GM18526 (cell line): ENCODE measurements around the gene KRTAP10-8.
"Not testable (repeated sequence)": the region's sequence is repeated elsewhere in the genome, so short reads cannot be mapped to it uniquely, and the experiment has no call there.

Source experiments
- POLR2A ChIP-seq: IDR thresholded peaks from 3 replicates; pipeline ENCODE4 v1.6.1; 2011; ENCODE audit not compliant: insufficient read length; ENCODE audit errors: extremely low read depth

The KRTAP10-8 gene

GRCh38 chr21:44625756-44626155 is 13.9 kb downstream of the KRTAP10-8 start:
- no peak for TF ChIP-seq POLR2A

GRCh38 chr21:44626262-44626661 is 14.4 kb downstream of the KRTAP10-8 start:
- no peak for TF ChIP-seq POLR2A

GRCh38 chr21:44626673-44627143 is 14.8 kb downstream of the KRTAP10-8 start, which contains the start of gene KRTAP10-9:
Gene KRTAP10-9, plus strand, starts transcription at chr21:44627093. Its CDS starts 79 bp downstream, at chr21:44627172.
- TF ChIP-seq POLR2A, result no peak

- TF ChIP-seq POLR2A, result no peak
Measured at GRCh38 chr21:44628707-44629391, 17.0 kb downstream of the KRTAP10-8 start.

DNA sequence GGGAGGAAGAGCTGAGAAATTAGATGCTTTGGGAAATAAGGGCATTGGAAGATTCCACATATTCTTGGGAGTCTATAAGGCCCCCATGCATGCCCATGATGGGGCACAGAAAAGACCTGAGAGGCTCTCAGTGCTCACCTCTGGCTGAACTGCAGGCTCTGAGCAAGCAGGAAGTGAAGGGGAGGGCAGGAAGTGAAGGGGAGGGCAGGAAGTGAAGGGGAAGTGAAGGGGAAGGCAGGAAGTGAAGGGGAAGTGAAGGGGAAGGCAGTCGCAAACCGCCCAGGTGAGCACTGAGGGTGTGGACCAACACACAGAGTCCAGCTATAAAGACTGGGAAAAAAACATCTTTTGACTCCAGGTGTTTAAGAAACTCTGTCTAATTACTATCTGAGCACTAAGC is 18.6 kb downstream of the KRTAP10-8 start:
- TF ChIP-seq POLR2A, result no peak

GRCh38 chr21:44632067-44632466 is 20.2 kb downstream of the KRTAP10-8 start:
- no peak for TF ChIP-seq POLR2A

- TF ChIP-seq POLR2A, result no peak
Measured at GRCh38 chr21:44636209-44637017, 24.5 kb downstream of the KRTAP10-8 start.

DNA sequence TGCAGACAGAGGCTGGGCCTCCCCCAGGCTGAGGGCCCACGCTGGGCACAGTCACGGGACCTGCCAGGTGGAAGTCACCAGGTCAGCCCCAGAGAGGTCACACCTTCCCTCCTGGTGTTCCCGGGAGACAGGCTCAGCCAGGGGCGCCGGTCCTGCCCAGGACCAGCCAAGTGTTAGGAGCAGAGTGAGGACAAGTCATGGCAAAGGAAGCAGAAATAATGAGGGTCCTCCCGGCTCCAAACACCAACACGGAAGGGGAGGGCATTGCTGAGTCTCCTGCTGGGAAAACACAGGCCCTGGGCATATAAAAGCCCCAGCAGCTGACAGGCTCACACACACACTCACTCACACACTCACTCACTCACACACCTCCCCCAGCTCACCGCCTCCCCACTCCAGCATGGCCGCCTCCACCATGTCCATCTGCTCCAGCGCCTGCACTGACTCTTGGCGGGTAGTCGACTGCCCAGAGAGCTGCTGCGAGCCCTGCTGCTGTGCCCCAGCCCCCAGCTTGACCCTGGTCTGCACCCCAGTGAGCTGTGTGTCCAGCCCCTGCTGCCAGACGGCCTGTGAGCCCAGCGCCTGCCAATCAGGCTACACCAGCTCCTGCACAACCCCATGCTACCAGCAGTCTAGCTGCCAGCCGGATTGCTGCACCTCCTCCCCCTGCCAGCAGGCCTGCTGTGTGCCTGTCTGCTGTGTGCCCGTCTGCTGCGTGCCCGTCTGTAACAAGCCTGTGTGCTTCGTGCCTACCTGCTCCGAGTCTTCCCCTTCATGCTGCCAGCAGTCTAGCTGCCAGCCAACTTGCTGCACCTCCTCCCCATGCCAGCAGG is 25.4 kb downstream of the KRTAP10-8 start, which contains the start of gene KRTAP10-10:
TSS of gene KRTAP10-10 (plus strand) at position 339 of the 833 bp plus-strand sequence. CDS start at position 401, 62 bp downstream.
- no peak for TF ChIP-seq POLR2A

- TF ChIP-seq POLR2A, result no peak
Measured at GRCh38 chr21:44639331-44639655, 27.4 kb downstream of the KRTAP10-8 start.

DNA sequence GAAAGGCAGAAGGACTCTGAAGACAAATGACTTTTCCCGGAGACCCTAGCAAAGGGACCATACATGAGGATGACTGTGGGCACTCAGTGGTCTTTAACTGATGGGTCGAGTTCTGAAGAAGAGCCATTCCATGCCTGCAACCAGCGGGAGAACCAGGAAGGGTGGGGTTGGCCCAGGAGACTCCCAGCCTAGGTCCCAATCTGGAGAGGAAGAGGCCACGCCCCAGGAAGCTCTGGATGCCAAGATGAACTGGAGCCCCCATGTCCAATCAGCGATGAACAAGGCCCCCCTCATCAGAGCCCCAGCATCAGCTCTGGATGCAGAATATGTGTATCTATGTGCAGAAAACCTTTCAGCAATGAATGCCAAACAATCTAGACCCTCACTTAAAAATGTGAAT is 28.9 kb downstream of the KRTAP10-8 start:
- TF ChIP-seq POLR2A, result no peak

GRCh38 chr21:44643741-44644310 is 31.9 kb downstream of the KRTAP10-8 start:
- TF ChIP-seq POLR2A, result no peak

- TF ChIP-seq POLR2A, result no peak
Measured at GRCh38 chr21:44644878-44645277, 33.0 kb downstream of the KRTAP10-8 start.

DNA sequence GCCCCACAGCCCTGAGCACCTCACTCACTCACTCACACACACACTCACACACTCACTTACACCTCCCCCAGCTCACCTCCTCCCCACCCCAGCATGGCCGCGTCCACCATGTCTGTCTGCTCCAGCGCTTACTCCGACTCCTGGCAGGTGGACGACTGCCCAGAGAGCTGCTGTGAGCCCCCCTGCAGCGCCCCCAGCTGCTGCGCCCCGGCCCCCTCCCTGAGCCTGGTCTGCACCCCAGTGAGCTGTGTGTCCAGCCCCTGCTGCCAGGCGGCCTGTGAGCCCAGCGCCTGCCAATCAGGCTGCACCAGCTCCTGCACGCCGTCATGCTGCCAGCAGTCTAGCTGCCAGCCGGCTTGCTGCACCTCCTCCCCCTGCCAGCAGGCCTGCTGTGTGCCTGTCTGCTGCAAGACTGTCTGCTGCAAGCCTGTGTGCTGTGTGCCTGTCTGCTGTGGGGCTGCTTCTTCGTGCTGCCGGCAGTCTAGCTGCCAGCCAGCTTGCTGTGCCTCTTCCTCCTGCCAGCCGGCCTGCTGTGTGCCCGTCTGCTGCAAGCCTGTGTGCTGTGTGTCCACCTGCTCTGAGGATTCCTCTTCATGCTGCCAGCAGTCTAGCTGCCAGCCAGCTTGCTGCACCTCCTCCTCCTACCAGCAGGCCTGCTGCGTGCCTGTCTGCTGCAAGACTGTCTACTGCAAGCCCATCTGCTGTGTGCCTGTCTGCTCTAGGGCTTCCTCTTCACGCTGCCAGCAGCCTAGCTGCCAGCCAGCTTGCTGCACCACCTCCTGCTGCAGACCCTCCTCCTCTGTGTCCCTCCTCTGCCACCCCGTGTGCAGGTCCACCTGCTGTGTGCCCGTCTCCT is 34.7 kb downstream of the KRTAP10-8 start, which contains the start of gene KRTAP10-11:
TSS of gene KRTAP10-11 (plus strand) at position 49 of the 856 bp plus-strand sequence. CDS start at position 94, 45 bp downstream.
- not testable (repeated sequence) for TF ChIP-seq POLR2A

DNA sequence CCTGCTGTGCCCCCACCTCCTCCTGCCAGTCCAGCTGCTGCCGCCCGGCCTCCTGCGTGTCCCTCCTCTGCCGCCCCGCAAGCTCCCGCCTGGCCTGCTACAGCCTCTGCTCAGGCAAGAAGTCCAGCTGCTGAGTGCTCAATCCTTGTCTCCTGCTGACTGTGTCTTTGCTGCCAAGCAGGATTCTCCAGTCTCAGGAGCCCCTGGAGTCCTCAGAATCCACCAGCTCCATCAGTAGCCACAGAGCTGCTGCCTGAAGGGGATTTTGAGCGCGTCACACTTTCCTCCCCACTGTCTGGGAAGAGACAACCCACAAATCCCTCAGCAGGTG is 35.3 kb downstream of the KRTAP10-8 start:
- no peak for TF ChIP-seq POLR2A
